ENCODE measurements around the gene ACSL5. TPM values are rescaled to one million over a fixed set of nuclear protein-coding genes. Genes with fewer than 3 reads are reported as not detected.

The ACSL5 gene
- total and polyA plus RNA-seq, 10 of the 15 experiments (the other 5 are each of a cell fraction or from before 2014, with no cell fraction given) = 22.3 to 57.0 (median 46.4) TPM

GRCh38 chr10:112338957-112339356 lies 35.0 kb upstream of the ACSL5 start:
- intact Hi-C loops (cut with micrococcal nuclease; ENCODE audit: unreplicated experiment) (no loop called here), in situ Hi-C loops (cut with MboI) (no loop called here)
- RAD21 ChIA-PET (ENCODE audit: unreplicated experiment) = interaction anchor here (1.0 kb wide), 1 partner anchor 50 kb away, joined by 3 read pairs; no protein-coding TSS in a partner anchor
- H2AFZ ChIP-seq (ENCODE audit: control insufficient read depth, low read depth, low read length) = no peak overlapping the region
- H3K4me2 ChIP-seq (ENCODE audit: control insufficient read depth, insufficient read depth) = no peak overlapping the region
- no peaks in the 10 kb centered on the region for H3K27me3 ChIP-seq (replicated peaks in 1 of 2; ENCODE audit: control insufficient read depth in 2 of 2, insufficient read depth in 2 of 2, low read length in 1 of 2)
- no peak overlapping the region for H3K27ac ChIP-seq (ENCODE audit: control insufficient read depth, insufficient read depth)
- BruUV-seq (replicated peaks) = no TSS peak
- no peaks in the 10 kb centered on the region for H4K20me1 ChIP-seq (ENCODE audit: control insufficient read depth, insufficient read depth)
- no peak overlapping the region for H3K9ac ChIP-seq (ENCODE audit: control insufficient read depth, insufficient read depth, low read length)
- ATAC-seq (no peak), FAIRE-seq (no peak), DNase-seq (ENCODE audit: low read depth, low spot score) (no peak)
- no peak overlapping the region for H3K4me3 ChIP-seq
- WGBS (ENCODE audit: insufficient coverage, insufficient replicate concordance, low lambda C conversion rate, missing lambda C conversion rate) = 62% methylated on average over 3 of the region's 3 CpGs
- H3K36me3 ChIP-seq (ENCODE audit: control insufficient read depth in 2 of 2, insufficient read depth in 2 of 2, low read length in 1 of 2) = no peaks in the 10 kb centered on the region
- CTCF ChIA-PET = no interaction called here
- SMC1A ChIA-PET (ENCODE audit: uncharacterized antibody, unreplicated experiment) = no interaction called here
- POLR2A ChIA-PET = interaction anchor here (0.6 kb wide), 1 partner anchor 91 kb away, joined by 3 read pairs; no protein-coding TSS in a partner anchor
- no peaks in the 10 kb centered on the region for H3K79me2 ChIP-seq (ENCODE audit: control insufficient read depth, insufficient read depth, low read length)
- no peaks in the 10 kb centered on the region for H3K4me1 ChIP-seq (ENCODE audit: control insufficient read depth, insufficient read depth, low read length)
- no peaks in the 10 kb centered on the region for H3K9me3 ChIP-seq (replicated peaks; ENCODE audit: control insufficient read depth, insufficient read depth, low read length)
- TF ChIP-seq TCF12 (IDR thresholded peaks at IDR 0.05; ENCODE audit: low read depth, low read length) (no peak), HCFC1 (IDR thresholded peaks at IDR 0.05; ENCODE audit: low read length) (no peak), SP1 (IDR thresholded peaks at IDR 0.05; ENCODE audit: low read depth, low read length) (no peak), SRF (IDR thresholded peaks at IDR 0.05; ENCODE audit: low read depth in 2 of 2, low read length in 2 of 2) (no peak), FOXK2 (IDR thresholded peaks at IDR 0.05) (no peak), MEF2A (IDR thresholded peaks at IDR 0.05; ENCODE audit: insufficient read depth, low read depth, low read length) (no peak), NR2C2 (IDR thresholded peaks at IDR 0.05; ENCODE audit: borderline replicate concordance, control insufficient read depth, insufficient read length, low read depth) (no peak), SKIL (IDR thresholded peaks at IDR 0.05; ENCODE audit: low read depth, poor library complexity, severe bottlenecking) (no peak), RAD51 (IDR thresholded peaks at IDR 0.05) (no peak), IKZF1 (conservative IDR thresholded peaks at IDR 0.05) (no peak), JUND (IDR thresholded peaks at IDR 0.05; ENCODE audit: low read depth, low read length) (no peak), ETV6 (conservative IDR thresholded peaks at IDR 0.05 in 1 of 2, IDR thresholded peaks at IDR 0.05 in 1 of 2; ENCODE audit: borderline replicate concordance in 1 of 2, low read depth in 1 of 2) (no peak), FOS (IDR thresholded peaks at IDR 0.05; ENCODE audit: borderline replicate concordance, extremely low read depth, insufficient read length) (no peak), USF1 (IDR thresholded peaks at IDR 0.05; ENCODE audit: borderline replicate concordance, extremely low read length, insufficient read depth, low read depth, low read length) (no peak), NFIC (IDR thresholded peaks at IDR 0.05; ENCODE audit: low read depth, low read length) (no peak), NKRF (conservative IDR thresholded peaks at IDR 0.05) (no peak)

Data from GM12878 (cell line).